Activated CD8-positive, alpha-beta memory T cell treated with anti-CD3 and anti-CD28 coated beads, Interleukin-2, amount 50 U/mL, for 1 hour (primary cell): ENCODE data around the gene GBF1.
"Not testable (repeated sequence)": the region's sequence is repeated elsewhere in the genome, so short reads cannot be mapped to it uniquely, and the experiment has no call there.

Source experiments
- DNase-seq: peaks from one replicate; pipeline ENCODE4 v3.0.0-alpha.2; 2020; ENCODE audit errors: extremely low read depth

The GBF1 gene, protein sequence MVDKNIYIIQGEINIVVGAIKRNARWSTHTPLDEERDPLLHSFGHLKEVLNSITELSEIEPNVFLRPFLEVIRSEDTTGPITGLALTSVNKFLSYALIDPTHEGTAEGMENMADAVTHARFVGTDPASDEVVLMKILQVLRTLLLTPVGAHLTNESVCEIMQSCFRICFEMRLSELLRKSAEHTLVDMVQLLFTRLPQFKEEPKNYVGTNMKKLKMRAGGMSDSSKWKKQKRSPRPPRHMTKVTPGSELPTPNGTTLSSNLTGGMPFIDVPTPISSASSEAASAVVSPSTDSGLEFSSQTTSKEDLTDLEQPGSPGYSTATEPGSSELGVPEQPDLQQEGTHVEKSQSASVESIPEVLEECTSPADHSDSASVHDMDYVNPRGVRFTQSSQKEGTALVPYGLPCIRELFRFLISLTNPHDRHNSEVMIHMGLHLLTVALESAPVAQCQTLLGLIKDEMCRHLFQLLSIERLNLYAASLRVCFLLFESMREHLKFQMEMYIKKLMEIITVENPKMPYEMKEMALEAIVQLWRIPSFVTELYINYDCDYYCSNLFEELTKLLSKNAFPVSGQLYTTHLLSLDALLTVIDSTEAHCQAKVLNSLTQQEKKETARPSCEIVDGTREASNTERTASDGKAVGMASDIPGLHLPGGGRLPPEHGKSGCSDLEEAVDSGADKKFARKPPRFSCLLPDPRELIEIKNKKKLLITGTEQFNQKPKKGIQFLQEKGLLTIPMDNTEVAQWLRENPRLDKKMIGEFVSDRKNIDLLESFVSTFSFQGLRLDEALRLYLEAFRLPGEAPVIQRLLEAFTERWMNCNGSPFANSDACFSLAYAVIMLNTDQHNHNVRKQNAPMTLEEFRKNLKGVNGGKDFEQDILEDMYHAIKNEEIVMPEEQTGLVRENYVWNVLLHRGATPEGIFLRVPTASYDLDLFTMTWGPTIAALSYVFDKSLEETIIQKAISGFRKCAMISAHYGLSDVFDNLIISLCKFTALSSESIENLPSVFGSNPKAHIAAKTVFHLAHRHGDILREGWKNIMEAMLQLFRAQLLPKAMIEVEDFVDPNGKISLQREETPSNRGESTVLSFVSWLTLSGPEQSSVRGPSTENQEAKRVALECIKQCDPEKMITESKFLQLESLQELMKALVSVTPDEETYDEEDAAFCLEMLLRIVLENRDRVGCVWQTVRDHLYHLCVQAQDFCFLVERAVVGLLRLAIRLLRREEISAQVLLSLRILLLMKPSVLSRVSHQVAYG (N-terminal part only)

DNA sequence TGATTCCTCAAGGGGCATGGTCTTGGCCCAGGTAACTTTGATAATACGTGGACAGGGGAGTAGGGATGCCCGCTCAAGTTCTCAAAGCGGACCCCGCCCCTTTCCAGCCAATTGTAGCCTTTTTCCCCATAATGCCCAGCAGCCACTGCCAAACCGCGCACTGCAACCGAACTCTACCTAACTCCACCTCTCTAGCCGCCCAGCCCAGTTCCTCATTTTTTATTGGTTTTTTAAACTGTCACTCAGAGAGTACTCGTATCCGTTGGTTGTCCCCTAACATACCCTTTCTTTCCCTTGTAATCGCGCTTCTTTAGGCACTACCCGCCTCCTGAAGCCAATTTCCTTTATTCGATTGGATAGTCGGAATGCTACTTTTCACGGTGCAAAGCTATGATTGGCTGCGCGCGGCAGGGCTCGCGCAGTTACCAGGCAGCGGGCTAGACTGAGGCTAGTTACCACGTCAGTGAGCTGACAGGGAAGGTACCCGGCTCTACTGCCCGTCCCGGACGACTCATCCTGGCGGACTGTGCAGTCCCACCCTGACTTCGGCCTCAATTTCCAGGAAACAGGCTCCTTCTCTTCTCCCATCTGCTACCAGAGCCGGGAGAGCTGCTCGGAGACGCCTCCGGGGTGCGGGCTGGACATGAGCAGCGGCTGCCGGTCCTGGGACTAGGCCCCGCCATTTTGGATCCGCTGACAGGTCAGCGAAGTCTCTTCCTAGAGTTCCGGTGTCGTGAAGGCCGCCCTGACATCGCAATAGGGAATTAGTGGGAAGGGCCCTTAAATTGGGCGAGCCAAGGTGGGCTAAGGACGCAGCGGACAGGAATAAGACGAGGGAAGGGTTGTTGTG is at the start of gene GBF1:
TSS of gene GBF1 (plus strand) at position 451 of the 850 bp plus-strand sequence. CDS start 13,407 bp downstream, outside the sequence.
- peak; percentile 76 for DNase-seq

- DNase-seq: no peak
These were observed 48.4 kb upstream of the GBF1 start for GRCh38 chr10:102196893-102197292.

DNA sequence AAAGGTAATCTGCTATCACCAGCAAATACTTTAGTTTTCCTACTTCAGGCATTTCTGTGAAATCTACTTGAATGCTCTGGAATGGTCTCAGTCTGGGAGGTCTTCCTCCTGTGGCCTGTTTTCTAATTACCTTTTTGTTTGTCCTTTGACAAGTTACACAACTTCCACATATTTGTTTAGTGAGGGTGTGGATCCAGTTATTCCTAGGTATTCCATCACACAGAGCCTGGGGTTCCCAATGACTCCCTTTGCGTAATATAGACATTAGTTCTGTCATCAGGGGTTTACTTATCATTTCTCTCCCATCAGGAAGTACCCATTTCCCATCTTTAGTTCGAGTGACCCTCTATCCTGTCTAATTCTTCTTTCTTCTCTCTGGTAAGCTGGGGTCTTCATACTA is 47.3 kb upstream of the GBF1 start:
- no peak for DNase-seq

DNA sequence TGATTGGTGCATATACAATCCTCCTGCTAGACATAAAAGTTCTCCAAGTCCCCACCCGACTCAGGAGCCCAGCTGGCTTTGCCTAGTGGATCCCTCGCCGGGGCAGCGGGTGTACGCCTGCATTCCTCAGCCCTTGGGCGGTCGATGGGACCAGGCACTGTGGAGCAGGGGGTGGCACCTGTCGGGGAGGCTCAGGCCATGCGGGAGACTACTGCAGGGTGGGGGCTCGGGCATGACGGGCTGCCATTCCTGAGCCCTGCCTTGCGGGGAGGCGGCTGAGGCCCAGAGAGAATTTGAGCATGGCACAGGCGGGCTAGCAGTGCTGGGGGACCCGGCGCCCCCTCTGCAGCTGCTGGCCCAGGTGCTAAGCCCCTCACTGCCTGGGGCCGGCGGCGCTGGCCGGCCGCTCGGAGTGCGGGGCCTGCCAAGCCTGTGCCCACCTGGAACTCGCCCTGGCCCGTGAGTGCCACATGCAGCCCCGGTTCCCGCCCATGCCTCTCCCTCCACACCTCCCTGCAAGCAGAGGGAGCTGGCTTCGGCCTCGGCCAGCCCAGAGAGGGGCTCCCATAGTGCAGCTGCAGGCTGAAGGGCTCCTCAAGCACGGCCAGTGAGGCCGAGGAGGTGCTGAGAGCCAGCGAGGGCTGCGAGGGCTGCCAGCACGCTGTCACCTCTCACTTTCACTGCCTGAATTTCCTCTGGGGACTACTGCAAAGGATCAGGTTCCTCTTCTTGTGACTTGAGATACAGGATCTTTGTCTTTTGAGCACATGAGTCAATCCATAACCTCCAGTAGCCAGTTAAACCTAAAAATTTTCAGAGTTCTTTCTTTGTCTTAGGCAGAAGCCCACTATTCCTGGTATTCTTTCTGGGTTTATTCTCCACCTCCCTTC is 44.3 kb upstream of the GBF1 start:
- no peak for DNase-seq

DNA sequence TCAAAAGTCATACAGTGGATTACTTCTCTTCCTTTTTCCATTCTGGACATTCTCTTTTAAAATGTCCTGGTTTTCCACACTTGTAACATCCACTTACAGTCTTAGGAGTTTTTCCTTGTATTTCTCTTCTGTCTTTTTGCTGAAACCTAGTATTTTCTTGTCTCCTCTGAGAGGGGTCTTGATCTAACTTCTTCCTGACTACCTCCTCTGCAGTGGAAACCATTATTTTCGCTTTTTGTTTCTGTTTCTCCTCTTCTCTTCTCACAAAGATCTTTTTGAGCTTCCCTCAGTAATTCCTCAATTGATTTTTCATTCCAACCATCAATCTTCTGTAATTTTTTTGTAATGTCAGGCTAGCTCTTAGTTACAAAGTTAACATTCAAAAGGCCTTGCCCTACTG is 42.9 kb upstream of the GBF1 start:
- DNase-seq: no peak

- DNase-seq: no peak
These were observed 36.9 kb upstream of the GBF1 start for GRCh38 chr10:102208311-102209035.

- no peak for DNase-seq
These were observed 33.6 kb upstream of the GBF1 start for GRCh38 chr10:102211615-102212299.

- DNase-seq: not testable (repeated sequence)
These were observed 31.7 kb upstream of the GBF1 start for GRCh38 chr10:102213599-102213998.

- DNase-seq: no peak
These were observed 26.0 kb upstream of the GBF1 start for GRCh38 chr10:102219370-102219769.

GRCh38 chr10:102220612-102221011 is 24.7 kb upstream of the GBF1 start:
- no peak for DNase-seq

DNA sequence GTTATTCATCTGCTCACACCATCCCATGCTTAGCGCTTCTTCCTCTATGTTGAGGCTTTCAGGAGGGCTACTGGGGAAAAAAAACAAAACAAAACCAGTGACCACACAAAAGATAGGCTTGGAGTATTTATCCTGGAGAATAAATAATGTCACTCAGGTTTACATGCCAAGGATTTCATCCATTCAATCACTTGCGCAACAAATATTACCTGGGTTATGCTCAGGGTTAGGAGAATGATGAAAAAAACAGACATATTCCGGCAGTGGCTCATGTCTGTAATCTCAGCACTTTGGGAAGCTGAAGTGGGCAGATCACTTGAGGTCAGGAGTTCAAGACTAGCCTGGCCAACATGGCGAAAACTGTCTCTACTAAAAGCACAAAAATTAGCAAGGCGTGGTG is 22.5 kb upstream of the GBF1 start:
- no peak for DNase-seq

- peak; percentile 53 for DNase-seq
These were observed 19.4 kb upstream of the GBF1 start, which contains the start of gene ELOVL3 for GRCh38 chr10:102225646-102226541. Gene ELOVL3 (plus strand): TSS chr10:102226299. CDS start chr10:102226549, 250 bp downstream.

GRCh38 chr10:102226542-102226870 is 18.8 kb upstream of the GBF1 start:
- no peak for DNase-seq

GRCh38 chr10:102227050-102227449 is 18.3 kb upstream of the GBF1 start:
- DNase-seq: no peak

DNA sequence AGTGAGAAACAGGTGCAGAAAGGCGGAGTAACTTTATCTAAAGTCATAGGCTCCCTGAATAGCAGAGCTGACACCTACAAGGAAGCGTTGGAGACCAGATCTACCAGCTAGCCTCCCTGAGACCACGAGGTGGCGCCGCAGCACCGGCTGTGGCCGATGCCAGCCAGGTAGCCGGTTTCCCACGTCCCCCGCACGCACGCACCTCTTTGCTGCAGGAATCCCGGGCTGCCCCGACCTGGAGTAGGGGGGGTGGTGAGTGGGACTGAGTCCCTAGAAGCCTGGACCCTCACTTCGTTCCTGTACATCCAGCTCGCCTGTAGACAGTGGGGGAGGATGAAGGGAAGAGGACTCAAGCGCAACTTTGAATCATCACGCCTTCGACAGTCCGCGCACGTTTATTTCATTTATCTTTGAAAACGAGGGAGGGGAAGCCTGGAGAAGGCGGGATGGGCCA is 15.5 kb upstream of the GBF1 start:
- DNase-seq: peak; percentile 56

DNA sequence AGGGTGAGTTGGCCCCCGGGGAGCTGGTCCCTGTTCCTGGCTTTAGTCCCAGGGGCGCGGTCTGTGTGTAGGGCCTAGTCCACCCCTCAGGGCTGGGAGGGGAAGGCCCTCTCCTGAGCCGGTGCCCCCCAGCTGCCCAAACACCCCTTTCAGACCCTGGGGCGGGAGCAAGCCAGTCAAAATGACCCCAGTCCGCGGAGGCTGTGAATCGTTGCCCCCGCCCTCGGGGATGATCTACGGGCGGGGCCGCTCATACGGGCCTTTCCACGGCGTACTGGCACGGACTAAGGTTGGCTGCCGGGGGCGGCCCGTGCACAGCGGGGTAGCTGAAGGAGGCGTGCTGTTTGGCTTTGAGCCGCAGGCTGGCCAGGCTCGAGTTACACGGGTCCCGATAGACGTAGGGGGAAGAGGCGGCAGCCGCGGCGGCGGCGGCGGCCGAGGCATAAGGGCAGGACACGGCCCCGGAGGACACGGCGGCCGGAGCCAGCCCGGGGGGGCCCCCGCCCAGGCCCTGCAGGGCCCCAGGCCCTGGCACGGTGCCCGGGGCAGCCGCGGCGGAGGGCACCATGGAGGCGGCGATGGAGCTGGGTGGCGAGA is 15.0 kb upstream of the GBF1 start:
- no peak for DNase-seq

DNA sequence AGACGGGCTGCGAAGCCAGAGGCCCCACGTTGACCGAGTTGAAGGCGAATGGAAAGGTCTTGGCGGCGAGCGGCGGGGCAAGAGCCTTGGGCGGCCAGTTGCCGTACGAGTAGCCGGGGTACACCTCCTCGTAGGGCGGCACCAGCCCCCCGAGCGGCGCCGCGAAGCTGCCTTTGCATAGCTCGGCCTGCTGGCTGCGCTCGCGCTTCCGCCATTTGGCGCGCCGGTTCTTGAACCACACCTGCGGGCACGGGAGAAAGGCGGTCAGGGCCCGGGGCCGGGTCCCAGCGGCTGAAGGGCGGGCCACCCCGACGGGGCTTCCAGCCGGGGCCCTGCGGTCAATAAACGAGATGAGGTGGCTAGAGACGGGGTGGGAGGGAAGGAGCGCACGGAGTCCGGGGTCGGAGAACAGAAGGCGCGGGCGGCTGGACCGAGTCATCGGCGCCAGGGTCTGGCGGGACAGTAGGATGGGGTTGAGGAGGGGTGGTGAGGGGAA is 14.4 kb upstream of the GBF1 start:
- DNase-seq: no peak
